PC-9 (cell line): ENCODE data around the gene RPL9. TPM values are rescaled to one million over a fixed set of nuclear protein-coding genes. Genes with fewer than 3 reads are reported as not detected.

Experiments used
- BruUV-seq: library from RNA; stranded (reverse); fragments of 400-500 nt; replicated peaks from 2 replicates; lab custom pipeline; 2021; lab: Mats Ljungman, UMichigan
- CTCF ChIA-PET: fragments of 300-600 bp; sonication (Branson Sonifier 250); formaldehyde crosslinking; loops from one replicate; lab custom pipeline; 2022; ENCODE audit warnings: antibody characterized with exemption; lab: Charles Lee
- POLR2A ChIA-PET: fragments of 300-600 bp; sonication (Branson Sonifier 250); formaldehyde crosslinking; loops from one replicate; lab custom pipeline; 2022; ENCODE audit warnings: antibody characterized with exemption; ENCODE audit not compliant: unreplicated experiment; lab: Charles Lee
- DNase-seq, 2 experiments: peaks; one replicate each; pipeline versions ENCODE4 v3.0.0 to v3.0.0-alpha.2; 2015 to 2022; ENCODE audit warnings: mixed read lengths in 1 of 2
- H2AFZ ChIP-seq: fragments of 200-600 bp; sonication (generic); 2 replicates; pipeline ENCODE4 v1.8.1; 2017; ENCODE audit warnings: antibody characterized with exemption
- H3F3A ChIP-seq: fragments of 200-600 bp; sonication (generic); 2 replicates; pipeline ENCODE4 v1.8.1; 2017; ENCODE audit warnings: antibody characterized with exemption, mild to moderate bottlenecking, low read depth; ENCODE audit not compliant: insufficient read depth
- H3K27ac ChIP-seq: fragments of 200-600 bp; sonication (generic); 2 replicates; pipeline ENCODE4 v1.6.1; 2016; ENCODE audit warnings: mixed run types
- H3K27me3 ChIP-seq: fragments of 200-600 bp; sonication (generic); 2 replicates; pipeline ENCODE4 v1.6.1; 2016; ENCODE audit warnings: low read depth, mixed run types; ENCODE audit not compliant: insufficient read depth
- H3K36me3 ChIP-seq: fragments of 200-600 bp; sonication (generic); 2 replicates; pipeline ENCODE4 v1.6.1; 2016; ENCODE audit warnings: low read depth, mixed run types
- H3K4me1 ChIP-seq: fragments of 200-600 bp; sonication (generic); replicated peaks from 2 replicates; pipeline ENCODE4 v1.6.1; 2016; ENCODE audit warnings: mixed run types; ENCODE audit not compliant: insufficient read depth
- H3K4me2 ChIP-seq: fragments of 200-600 bp; sonication (generic); 2 replicates; pipeline ENCODE4 v1.6.1; 2017; ENCODE audit warnings: mixed run types
- H3K4me3 ChIP-seq: fragments of 200-600 bp; sonication (generic); 2 replicates; pipeline ENCODE4 v1.6.1; 2016; ENCODE audit warnings: mixed run types
- H3K79me2 ChIP-seq: fragments of 200-600 bp; sonication (generic); 2 replicates; pipeline ENCODE4 v1.6.1; 2017; ENCODE audit warnings: low read depth, mixed run types
- H3K9me2 ChIP-seq: fragments of 200-600 bp; sonication (generic); 2 replicates; pipeline ENCODE4 v1.8.1; 2017; ENCODE audit warnings: mild to moderate bottlenecking; ENCODE audit not compliant: insufficient read depth
- H3K9me3 ChIP-seq: fragments of 200-600 bp; sonication (generic); 2 replicates; pipeline ENCODE4 v1.8.1; 2016; ENCODE audit warnings: low read depth; ENCODE audit not compliant: insufficient read depth
- H4K20me1 ChIP-seq: fragments of 200-600 bp; sonication (generic); 2 replicates; pipeline ENCODE4 v1.8.1; 2017; ENCODE audit not compliant: insufficient read depth
- EZH2 ChIP-seq: fragments of 200-600 bp; sonication (generic); IDR thresholded peaks from 2 replicates; pipeline ENCODE4 v1.8.0; 2017; ENCODE audit warnings: antibody characterized with exemption, low read depth
- intact Hi-C: fragments of 100-400 bp; cut with micrococcal nuclease; formaldehyde crosslinking; loops from one replicate; pipeline ENCODE4 v1.10.0; 2022; ENCODE audit not compliant: unreplicated experiment
- total RNA-seq: library from RNA; stranded (reverse); gene quantifications from 2 replicates; pipeline ENCODE4 v1.2.3, GENCODE V29; 2021
- TF ChIP-seq, protein P1 (sequence below): fragments of 200-600 bp; sonication (generic); conservative IDR thresholded peaks from 2 replicates; pipeline ENCODE4 v1.6.1; 2017; ENCODE audit warnings: mixed run types, antibody characterized with exemption, mild to moderate bottlenecking, moderate library complexity

RPL9 gene
- total RNA-seq, 1 experiment from 2014 or later, result 792 TPM

DNA sequence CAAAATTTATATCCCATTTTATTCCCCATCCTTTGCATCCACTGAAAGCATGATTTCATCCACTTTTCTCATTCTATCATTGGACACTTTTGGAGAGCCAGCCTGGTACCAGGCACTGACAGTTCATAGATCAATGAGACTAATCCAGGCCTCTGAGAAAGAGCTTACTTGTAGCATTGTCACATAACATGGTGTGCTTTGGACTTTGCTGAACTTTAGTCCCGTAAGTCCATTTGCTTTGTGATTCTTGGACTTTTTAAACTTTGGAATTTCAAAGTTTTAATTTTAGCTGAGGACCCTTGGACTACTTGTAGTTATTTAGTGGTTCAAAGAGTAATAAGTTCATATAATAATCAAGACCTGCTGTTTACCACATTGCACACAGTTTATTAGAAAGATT lies 11.7 kb upstream of the RPL9 start:
- H3K27ac ChIP-seq, result no peak overlapping the region
- H3K27me3 ChIP-seq, result no peaks in the 10 kb centered on the region
- no peak for DNase-seq
- intact Hi-C loops, result no loop called here
- no peaks in the 10 kb centered on the region for H4K20me1 ChIP-seq
- TF ChIP-seq EZH2, result no peak
- TF ChIP-seq, protein P1, sequence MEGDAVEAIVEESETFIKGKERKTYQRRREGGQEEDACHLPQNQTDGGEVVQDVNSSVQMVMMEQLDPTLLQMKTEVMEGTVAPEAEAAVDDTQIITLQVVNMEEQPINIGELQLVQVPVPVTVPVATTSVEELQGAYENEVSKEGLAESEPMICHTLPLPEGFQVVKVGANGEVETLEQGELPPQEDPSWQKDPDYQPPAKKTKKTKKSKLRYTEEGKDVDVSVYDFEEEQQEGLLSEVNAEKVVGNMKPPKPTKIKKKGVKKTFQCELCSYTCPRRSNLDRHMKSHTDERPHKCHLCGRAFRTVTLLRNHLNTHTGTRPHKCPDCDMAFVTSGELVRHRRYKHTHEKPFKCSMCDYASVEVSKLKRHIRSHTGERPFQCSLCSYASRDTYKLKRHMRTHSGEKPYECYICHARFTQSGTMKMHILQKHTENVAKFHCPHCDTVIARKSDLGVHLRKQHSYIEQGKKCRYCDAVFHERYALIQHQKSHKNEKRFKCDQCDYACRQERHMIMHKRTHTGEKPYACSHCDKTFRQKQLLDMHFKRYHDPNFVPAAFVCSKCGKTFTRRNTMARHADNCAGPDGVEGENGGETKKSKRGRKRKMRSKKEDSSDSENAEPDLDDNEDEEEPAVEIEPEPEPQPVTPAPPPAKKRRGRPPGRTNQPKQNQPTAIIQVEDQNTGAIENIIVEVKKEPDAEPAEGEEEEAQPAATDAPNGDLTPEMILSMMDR, result no peak
- H3K9me3 ChIP-seq, result no peaks in the 10 kb centered on the region
- H2AFZ ChIP-seq, result no peak overlapping the region
- H3K4me3 ChIP-seq, result no peak overlapping the region
- peaks cover 10% of the 10 kb centered on the region for H3K36me3 ChIP-seq
- H3K4me2 ChIP-seq, result no peak overlapping the region
- peaks cover 9% of the 10 kb centered on the region for H3K4me1 ChIP-seq
- no peaks in the 10 kb centered on the region for H3K9me2 ChIP-seq
- peaks cover 14% of the 10 kb centered on the region; the same call in 1 of the 2 replicates for H3F3A ChIP-seq
- ChIA-PET CTCF (no interaction called here), POLR2A (interaction anchor here (0.6 kb wide), 2 partner anchors 14 to 115 kb away, joined by 3 to 6 read pairs; no protein-coding TSS in a partner anchor)
- BruUV-seq, result no TSS peak
- H3K79me2 ChIP-seq, result no peaks in the 10 kb centered on the region

DNA sequence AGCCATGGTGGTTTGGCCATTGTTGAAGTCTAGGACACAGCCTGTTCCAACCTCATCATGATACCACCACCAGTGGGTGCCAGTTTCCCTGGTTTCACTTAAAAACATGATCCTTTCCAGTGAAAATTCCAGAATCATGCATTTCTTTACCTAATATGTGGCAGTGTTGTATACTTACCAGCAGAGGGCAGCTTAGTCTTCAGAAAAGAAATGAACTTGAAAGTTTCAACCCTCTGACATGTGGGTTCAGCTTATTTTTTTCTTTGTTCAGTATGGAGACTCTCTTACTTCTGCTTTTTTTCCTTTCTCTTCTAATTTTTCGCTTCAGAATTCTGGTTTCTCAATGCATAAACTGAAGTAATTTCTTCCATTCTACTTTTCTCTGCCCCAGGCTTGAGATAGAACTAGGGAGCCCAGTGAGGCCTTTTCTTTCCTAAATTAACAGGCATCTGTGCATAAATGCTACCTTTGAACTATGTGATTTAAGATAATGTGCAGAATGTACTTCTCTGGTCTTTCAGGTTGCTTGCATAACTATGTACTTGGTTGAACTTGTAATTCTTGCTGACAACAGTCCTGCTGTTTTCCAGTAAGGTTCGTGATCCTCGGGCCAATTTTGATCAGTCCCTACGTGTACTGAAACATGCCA lies 10.8 kb upstream of the RPL9 start:
- Histone ChIP-seq H3K4me2 (no peak overlapping the region), H3K27ac (peak overlapping the region; percentile 65), H2AFZ (no peak overlapping the region), H3K4me3 (no peak overlapping the region), H3K79me2 (no peaks in the 10 kb centered on the region), H3K9me2 (no peaks in the 10 kb centered on the region), H3K4me1 (peaks cover 9% of the 10 kb centered on the region), H3K36me3 (peaks cover 17% of the 10 kb centered on the region), H3K27me3 (no peaks in the 10 kb centered on the region), H3K9me3 (no peaks in the 10 kb centered on the region), H4K20me1 (no peaks in the 10 kb centered on the region), H3F3A (peaks cover 17% of the 10 kb centered on the region; the same call in 1 of the 2 replicates)
- BruUV-seq, result no TSS peak
- no peak for TF ChIP-seq EZH2
- TF ChIP-seq, protein P1, result peak; percentile 93
- intact Hi-C loops, result loop anchor here (1.0 to 5.0 kb wide), 5 partner anchors 58 to 588 kb away; partner anchors contain the start of genes N4BP2, PDS5A, SMIM14 and UGDH
- POLR2A ChIA-PET, result interaction anchor here (0.5 to 0.7 kb wide), 3 partner anchors 45 to 1298 kb away, joined by 3 to 8 read pairs (median 7); no protein-coding TSS in a partner anchor
- CTCF ChIA-PET, result interaction anchor here (0.6 to 1.2 kb wide), 6 partner anchors 26 to 567 kb away, joined by 3 to 6 read pairs (median 4); no protein-coding TSS in a partner anchor
- peak; percentile 52 to 77 for DNase-seq

DNA sequence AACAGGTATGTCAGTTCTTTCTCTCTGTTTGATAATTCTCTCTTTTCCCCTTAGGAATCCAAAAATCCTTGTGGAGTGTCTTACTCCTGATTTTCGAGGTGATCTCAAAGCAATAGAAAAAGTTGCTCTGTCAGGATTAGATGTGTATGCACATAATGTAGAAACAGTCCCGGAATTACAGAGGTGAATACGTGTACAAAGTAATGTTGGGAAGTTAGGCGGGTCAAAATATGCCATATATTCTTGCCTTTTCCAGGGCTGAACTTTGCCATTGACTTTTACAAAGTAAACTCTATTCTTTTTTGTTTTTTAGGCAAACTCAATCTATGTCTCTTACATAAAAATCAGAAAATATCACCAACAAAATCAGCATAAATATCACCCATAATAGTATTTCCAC lies 8.7 kb upstream of the RPL9 start:
- ChIA-PET CTCF (no interaction called here), POLR2A (interaction anchor here (0.5 kb wide), 1 partner anchor 15 kb away, joined by 8 read pairs; no protein-coding TSS in a partner anchor)
- Histone ChIP-seq H4K20me1 (no peaks in the 10 kb centered on the region), H3K9me3 (no peaks in the 10 kb centered on the region), H3K9me2 (no peaks in the 10 kb centered on the region), H3K4me1 (peaks cover 9% of the 10 kb centered on the region), H3K4me2 (no peak overlapping the region), H3K27me3 (no peaks in the 10 kb centered on the region), H2AFZ (no peak overlapping the region), H3F3A (peaks cover 17% of the 10 kb centered on the region; the same call in 1 of the 2 replicates), H3K4me3 (no peak overlapping the region), H3K79me2 (no peaks in the 10 kb centered on the region), H3K36me3 (peaks cover 20% of the 10 kb centered on the region), H3K27ac (peak overlapping the region; percentile 57; the same call in 1 of the 2 replicates)
- BruUV-seq, result no TSS peak
- TF ChIP-seq EZH2, result no peak
- TF ChIP-seq, protein P1, result no peak
- DNase-seq, result no peak
- intact Hi-C loops, result loop anchor here (5.0 kb wide), 3 partner anchors 60 to 590 kb away; partner anchors contain the start of genes N4BP2, SMIM14 and UGDH
